Measurements from ENCODE around the gene SPNS2. TPM values are rescaled to one million over a fixed set of nuclear protein-coding genes. Genes with fewer than 3 reads are reported as not detected.
A peak's percentile ranks its signal among the peaks of the same experiment; 100 is the strongest.

Gene SPNS2
- total RNA-seq, 1 donor from 2014 or later = 79.3 TPM

DNA sequence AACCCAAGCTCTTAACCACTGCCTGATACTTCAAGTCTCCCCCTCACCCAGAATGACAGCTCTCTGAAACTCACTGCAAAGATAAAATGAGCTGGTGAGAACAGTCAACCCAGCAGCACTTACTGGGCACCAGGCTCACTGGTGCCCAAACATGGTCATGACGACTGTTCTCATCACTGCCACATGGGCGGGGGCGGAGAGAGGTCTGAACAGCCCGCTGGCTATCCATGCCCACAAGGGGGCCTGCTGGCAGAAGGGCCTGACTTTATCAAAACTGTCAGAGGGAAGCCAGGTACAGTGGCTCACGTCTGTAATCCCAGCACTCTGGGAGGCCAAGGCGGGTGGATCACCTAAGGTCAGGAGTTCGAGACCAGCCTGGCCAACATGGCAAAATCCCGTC lies 52.5 kb downstream of the SPNS2 start:
- peaks cover 0 to 58% of the 10 kb centered on the region in 2 donors for H3K36me3 ChIP-seq
- H3K9me3 ChIP-seq = no peaks in the 10 kb centered on the region
- H3K27me3 ChIP-seq = no peaks in the 10 kb centered on the region
- H3K27ac ChIP-seq = no peak overlapping the region
- peaks cover 23% of the 10 kb centered on the region for H3K4me1 ChIP-seq
- DNase-seq (ENCODE audit: extremely low spot score in 2 of 2) = no peak
- TF ChIP-seq POLR2A (IDR thresholded peaks at IDR 0.05) (no peak), POLR2AphosphoS5 (IDR thresholded peaks at IDR 0.05; ENCODE audit: insufficient read depth in 1 of 2, low read depth in 1 of 2) (no peak)
- TF ChIP-seq, protein P1, sequence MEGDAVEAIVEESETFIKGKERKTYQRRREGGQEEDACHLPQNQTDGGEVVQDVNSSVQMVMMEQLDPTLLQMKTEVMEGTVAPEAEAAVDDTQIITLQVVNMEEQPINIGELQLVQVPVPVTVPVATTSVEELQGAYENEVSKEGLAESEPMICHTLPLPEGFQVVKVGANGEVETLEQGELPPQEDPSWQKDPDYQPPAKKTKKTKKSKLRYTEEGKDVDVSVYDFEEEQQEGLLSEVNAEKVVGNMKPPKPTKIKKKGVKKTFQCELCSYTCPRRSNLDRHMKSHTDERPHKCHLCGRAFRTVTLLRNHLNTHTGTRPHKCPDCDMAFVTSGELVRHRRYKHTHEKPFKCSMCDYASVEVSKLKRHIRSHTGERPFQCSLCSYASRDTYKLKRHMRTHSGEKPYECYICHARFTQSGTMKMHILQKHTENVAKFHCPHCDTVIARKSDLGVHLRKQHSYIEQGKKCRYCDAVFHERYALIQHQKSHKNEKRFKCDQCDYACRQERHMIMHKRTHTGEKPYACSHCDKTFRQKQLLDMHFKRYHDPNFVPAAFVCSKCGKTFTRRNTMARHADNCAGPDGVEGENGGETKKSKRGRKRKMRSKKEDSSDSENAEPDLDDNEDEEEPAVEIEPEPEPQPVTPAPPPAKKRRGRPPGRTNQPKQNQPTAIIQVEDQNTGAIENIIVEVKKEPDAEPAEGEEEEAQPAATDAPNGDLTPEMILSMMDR (IDR thresholded peaks at IDR 0.05) = no peak
- H3K4me3 ChIP-seq = no peak overlapping the region
- intact Hi-C loops (cut with DNase I) = no loop called here

GRCh38 chr17:4551796-4552525 lies 53.3 kb downstream of the SPNS2 start:
- H3K36me3 ChIP-seq = peaks cover 0 to 58% of the 10 kb centered on the region in 2 donors
- no peak for TF ChIP-seq POLR2A (IDR thresholded peaks at IDR 0.05)
- TF ChIP-seq, protein P1 (IDR thresholded peaks at IDR 0.05) = no peak

DNA sequence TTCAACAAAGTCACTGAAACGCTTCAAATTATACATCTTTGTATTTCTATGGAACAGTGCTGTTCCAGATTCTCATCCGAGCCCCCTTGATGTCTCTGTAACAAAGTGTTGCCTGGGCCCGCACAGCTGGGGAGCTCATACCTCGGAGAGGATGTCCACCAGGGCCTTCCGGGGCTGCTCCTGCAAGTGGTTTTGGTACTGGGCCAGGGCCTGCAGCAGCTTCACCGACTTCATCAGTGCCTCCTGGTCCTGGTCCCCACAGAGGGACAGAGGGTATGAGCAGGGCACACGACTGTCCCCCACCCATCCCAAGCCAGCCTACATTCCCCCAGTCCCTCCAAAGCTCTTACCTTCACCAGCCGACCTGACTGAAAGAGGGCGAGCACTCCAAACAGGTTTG lies 55.0 kb downstream of the SPNS2 start:
- H3K36me3 ChIP-seq = peaks cover 0 to 41% of the 10 kb centered on the region in 2 donors
- peaks cover 27% of the 10 kb centered on the region for H3K4me1 ChIP-seq
- no peaks in the 10 kb centered on the region for H3K27me3 ChIP-seq
- H3K9me3 ChIP-seq = no peaks in the 10 kb centered on the region
- DNase-seq (ENCODE audit: extremely low spot score in 2 of 2) = no peak
- H3K27ac ChIP-seq = no peak overlapping the region
- TF ChIP-seq POLR2A (IDR thresholded peaks at IDR 0.05) (no peak), POLR2AphosphoS5 (IDR thresholded peaks at IDR 0.05; ENCODE audit: insufficient read depth in 1 of 2, low read depth in 1 of 2) (no peak)
- TF ChIP-seq, protein P1 (IDR thresholded peaks at IDR 0.05) = no peak
- peak overlapping the region in 1 of 2 donors; percentile 99 for H3K4me3 ChIP-seq
- intact Hi-C loops (cut with DNase I) = no loop called here

More at GRCh38 chr17:4551796-4552525, 53.3 kb downstream of the SPNS2 start:
- Histone ChIP-seq H3K27me3 (no peaks in the 10 kb centered on the region), H3K4me3 (no peak overlapping the region), H3K27ac (no peak overlapping the region), H3K9me3 (no peaks in the 10 kb centered on the region), H3K4me1 (peaks cover 27% of the 10 kb centered on the region)
- DNase-seq (ENCODE audit: extremely low spot score in 2 of 2) = no peak
- intact Hi-C loops (cut with DNase I) = no loop called here

DNA sequence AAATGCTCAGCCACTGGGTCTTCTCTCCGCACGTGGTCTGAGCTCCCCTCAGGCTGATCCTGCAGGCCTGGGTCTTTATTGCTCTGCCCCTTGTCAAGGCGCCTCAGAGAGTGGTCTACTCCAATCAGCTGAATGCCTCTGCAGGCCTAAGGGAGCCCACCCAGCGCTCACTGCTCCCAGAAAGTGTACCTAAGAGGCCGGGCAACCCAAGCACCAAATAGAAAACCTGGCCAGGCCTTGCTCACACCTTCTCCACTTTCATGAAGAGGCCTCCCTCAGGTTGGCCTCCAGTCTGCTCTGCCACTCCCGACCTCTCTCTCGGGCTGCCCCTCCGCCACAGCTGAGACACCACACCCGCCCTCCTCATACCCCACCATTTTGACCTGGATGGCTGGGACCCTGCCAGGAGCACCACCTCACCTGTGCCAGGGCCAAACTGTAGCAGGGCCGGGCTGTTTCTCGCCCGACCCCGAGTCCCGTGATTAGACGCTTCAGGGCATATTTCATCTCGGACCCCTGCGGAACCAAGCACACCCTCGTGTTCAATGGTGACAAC lies 55.8 kb downstream of the SPNS2 start:
- TF ChIP-seq, protein P1 (IDR thresholded peaks at IDR 0.05) = no peak
- TF ChIP-seq POLR2AphosphoS5 (IDR thresholded peaks at IDR 0.05; ENCODE audit: insufficient read depth in 1 of 2, low read depth in 1 of 2) = no peak
- TF ChIP-seq POLR2A (IDR thresholded peaks at IDR 0.05) = no peak
- intact Hi-C loops (cut with DNase I) = no loop called here
- no peak for DNase-seq (ENCODE audit: extremely low spot score in 2 of 2)
- Histone ChIP-seq H3K36me3 (peaks cover 0 to 33% of the 10 kb centered on the region in 2 donors), H3K4me3 (peak overlapping the region; percentile 98 to 99), H3K9me3 (no peaks in the 10 kb centered on the region), H3K4me1 (peaks cover 27% of the 10 kb centered on the region), H3K27ac (peak overlapping the region; percentile 73), H3K27me3 (no peaks in the 10 kb centered on the region)

Data from vagina (tissue), 2 donors.